Chondrocyte (in vitro differentiated cells): ENCODE data around the gene SRSF5. TPM values are rescaled to one million over a fixed set of nuclear protein-coding genes. Genes with fewer than 3 reads are reported as not detected.
A peak's percentile ranks its signal among the peaks of the same experiment; 100 is the strongest.

Experiments
- DNase-seq: peaks from one replicate; pipeline ENCODE4 v3.0.0; 2021; ENCODE audit warnings: mixed read lengths, low spot score
- H3K27ac Mint-ChIP-seq: one replicate; pipeline ENCODE4 v1.8.0; 2021; ENCODE audit warnings: mild to moderate bottlenecking, moderate library complexity, mixed read lengths; ENCODE audit not compliant: unreplicated experiment
- H3K27me3 Mint-ChIP-seq: 2 replicates; pipeline ENCODE4 v1.8.0; 2021; ENCODE audit warnings: low read depth, mixed read lengths
- H3K36me3 Mint-ChIP-seq: 2 replicates; pipeline ENCODE4 v1.8.0; 2021; ENCODE audit warnings: low read depth, mixed read lengths
- H3K4me1 Mint-ChIP-seq: 2 replicates; pipeline ENCODE4 v1.8.0; 2021; ENCODE audit warnings: low read depth, mild to moderate bottlenecking, mixed read lengths
- H3K4me3 Mint-ChIP-seq: one replicate; pipeline ENCODE4 v1.8.0; 2021; ENCODE audit warnings: mild to moderate bottlenecking, moderate library complexity, mixed read lengths; ENCODE audit not compliant: unreplicated experiment
- H3K9me3 Mint-ChIP-seq: 2 replicates; pipeline ENCODE4 v1.8.0; 2021; ENCODE audit warnings: low read depth, mixed read lengths
- total RNA-seq: library from RNA; stranded (reverse); gene quantifications from 3 replicates; pipeline ENCODE4 v1.2.1, GENCODE V29; 2021
- TF ChIP-seq, protein P1 (sequence below): fragments of 200-600 bp; sonication (generic); IDR thresholded peaks from 2 replicates; pipeline ENCODE4 v1.5.0; 2021; ENCODE audit warnings: antibody characterized with exemption, mild to moderate bottlenecking, moderate library complexity

SRSF5 gene
- total RNA-seq, 1 donor from 2014 or later: 163 TPM

DNA sequence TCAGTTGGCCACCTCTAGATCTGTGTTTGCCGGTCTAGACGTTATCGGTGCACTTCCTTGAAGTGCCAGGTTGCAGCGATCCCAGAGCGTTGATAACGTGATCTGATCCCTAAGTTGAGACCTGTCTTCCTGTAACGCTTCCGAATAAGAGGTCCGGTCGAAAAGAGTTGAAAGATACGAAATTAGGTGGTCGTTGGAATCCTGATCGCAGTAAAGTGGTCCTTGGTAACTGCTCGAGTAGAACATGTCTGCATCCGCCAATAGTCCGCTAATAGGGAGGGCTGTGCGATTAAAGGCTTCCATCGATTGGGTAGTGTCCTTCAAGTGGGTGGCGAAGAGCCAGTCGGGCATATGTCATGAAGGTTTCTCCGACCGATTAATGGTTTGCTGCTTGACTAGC lies 2.7 kb downstream of the SRSF5 start:
- H3K4me1 Mint-ChIP-seq: peaks cover 46% of the 10 kb centered on the region
- DNase-seq: no peak
- TF ChIP-seq, protein P1, sequence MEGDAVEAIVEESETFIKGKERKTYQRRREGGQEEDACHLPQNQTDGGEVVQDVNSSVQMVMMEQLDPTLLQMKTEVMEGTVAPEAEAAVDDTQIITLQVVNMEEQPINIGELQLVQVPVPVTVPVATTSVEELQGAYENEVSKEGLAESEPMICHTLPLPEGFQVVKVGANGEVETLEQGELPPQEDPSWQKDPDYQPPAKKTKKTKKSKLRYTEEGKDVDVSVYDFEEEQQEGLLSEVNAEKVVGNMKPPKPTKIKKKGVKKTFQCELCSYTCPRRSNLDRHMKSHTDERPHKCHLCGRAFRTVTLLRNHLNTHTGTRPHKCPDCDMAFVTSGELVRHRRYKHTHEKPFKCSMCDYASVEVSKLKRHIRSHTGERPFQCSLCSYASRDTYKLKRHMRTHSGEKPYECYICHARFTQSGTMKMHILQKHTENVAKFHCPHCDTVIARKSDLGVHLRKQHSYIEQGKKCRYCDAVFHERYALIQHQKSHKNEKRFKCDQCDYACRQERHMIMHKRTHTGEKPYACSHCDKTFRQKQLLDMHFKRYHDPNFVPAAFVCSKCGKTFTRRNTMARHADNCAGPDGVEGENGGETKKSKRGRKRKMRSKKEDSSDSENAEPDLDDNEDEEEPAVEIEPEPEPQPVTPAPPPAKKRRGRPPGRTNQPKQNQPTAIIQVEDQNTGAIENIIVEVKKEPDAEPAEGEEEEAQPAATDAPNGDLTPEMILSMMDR: no peak
- H3K9me3 Mint-ChIP-seq: no peaks in the 10 kb centered on the region
- peak overlapping the region; percentile 17 for H3K27ac Mint-ChIP-seq
- H3K36me3 Mint-ChIP-seq: peaks cover 54% of the 10 kb centered on the region
- H3K27me3 Mint-ChIP-seq: no peaks in the 10 kb centered on the region
- peak overlapping the region; percentile 12 for H3K4me3 Mint-ChIP-seq

DNA sequence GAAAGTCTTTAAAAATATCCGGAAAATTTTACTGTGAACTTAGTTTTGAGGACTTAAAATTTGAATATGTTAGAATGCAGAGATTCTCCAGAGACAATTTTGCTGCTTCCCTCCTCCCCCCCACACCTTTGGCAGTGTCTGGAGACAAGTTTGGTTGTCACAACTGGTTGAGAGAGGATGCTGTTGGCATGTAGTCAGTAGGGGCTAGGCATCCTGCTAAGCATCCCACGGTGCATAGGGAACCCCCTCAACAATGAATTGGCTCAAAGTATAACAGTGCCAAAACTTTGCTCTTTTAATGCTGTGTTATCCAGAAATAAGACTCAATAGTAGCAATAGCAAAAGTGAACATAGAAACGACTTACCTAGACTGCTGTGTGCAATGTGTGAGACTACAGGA lies 3.6 kb downstream of the SRSF5 start:
- H3K36me3 Mint-ChIP-seq: peaks cover 58% of the 10 kb centered on the region
- DNase-seq: no peak
- no peaks in the 10 kb centered on the region for H3K9me3 Mint-ChIP-seq
- TF ChIP-seq, protein P1: no peak
- no peak overlapping the region for H3K27ac Mint-ChIP-seq
- H3K4me3 Mint-ChIP-seq: no peak overlapping the region
- no peaks in the 10 kb centered on the region for H3K27me3 Mint-ChIP-seq
- peaks cover 46% of the 10 kb centered on the region for H3K4me1 Mint-ChIP-seq

DNA sequence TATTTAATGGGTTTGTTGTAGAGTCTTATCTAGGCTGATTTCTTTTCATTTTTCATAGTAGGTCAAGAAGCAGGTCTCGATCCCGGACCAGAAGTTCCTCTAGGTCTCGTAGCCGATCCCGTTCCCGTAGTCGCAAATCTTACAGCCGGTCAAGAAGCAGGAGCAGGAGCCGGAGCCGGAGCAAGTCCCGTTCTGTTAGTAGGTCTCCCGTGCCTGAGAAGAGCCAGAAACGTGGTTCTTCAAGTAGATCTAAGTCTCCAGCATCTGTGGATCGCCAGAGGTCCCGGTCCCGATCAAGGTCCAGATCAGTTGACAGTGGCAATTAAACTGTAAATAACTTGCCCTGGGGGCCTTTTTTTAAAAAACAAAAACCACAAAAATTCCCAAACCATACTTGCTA lies 4.2 kb downstream of the SRSF5 start:
- H3K9me3 Mint-ChIP-seq: no peaks in the 10 kb centered on the region
- H3K36me3 Mint-ChIP-seq: peaks cover 61% of the 10 kb centered on the region
- no peak overlapping the region for H3K4me3 Mint-ChIP-seq
- no peaks in the 10 kb centered on the region for H3K27me3 Mint-ChIP-seq
- TF ChIP-seq, protein P1: no peak
- DNase-seq: no peak
- H3K4me1 Mint-ChIP-seq: peaks cover 42% of the 10 kb centered on the region
- H3K27ac Mint-ChIP-seq: no peak overlapping the region

DNA sequence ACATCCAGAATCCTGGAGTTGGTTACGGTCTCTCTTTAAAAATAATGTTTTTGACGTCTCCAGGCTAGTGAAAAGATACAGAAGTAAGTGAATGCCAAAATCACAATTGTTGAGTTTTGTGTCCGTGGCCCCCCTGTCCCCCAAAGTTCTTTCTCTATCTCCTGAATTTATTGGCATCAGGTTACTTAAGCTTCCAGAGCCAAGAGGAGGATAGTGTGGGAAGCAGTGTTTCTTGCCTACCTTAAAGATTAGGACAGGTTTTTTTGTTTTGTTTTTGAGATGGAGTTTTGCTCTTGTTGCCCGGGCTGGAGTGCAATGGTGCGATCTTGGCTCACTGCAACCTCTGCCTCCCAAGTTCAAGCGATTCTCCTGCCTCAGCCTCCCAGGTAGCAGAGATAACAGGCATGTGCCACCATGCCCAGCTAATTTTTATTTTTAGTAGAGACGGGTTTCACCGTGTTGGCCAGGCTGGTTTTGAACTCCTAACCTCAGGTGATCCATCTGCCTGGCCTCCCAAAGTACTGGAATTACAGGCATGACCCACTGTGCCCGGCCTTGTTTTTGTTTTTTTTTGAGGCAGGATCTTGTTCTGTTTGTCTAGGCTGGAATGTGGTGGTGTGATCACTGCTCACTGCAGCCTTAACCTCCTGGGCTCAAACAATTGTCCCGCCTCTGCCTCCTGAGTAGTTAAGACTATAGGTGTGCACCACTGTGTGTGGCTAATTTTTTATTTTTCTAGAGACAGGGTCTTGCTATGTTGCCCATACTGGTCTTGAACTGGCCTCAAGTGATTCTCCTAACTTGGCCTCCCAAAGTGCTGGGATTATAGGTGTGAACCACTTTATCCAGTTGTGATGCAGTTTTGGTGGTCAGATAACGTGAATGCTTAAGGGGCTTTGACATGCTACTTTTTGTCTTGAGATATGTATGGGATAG lies 5.4 kb downstream of the SRSF5 start:
- Mint-ChIP-seq H3K4me3 (no peak overlapping the region), H3K9me3 (no peaks in the 10 kb centered on the region), H3K27me3 (no peaks in the 10 kb centered on the region), H3K36me3 (peaks cover 60% of the 10 kb centered on the region), H3K4me1 (peaks cover 34% of the 10 kb centered on the region), H3K27ac (no peak overlapping the region)
- TF ChIP-seq, protein P1: no peak
- no peak for DNase-seq

DNA sequence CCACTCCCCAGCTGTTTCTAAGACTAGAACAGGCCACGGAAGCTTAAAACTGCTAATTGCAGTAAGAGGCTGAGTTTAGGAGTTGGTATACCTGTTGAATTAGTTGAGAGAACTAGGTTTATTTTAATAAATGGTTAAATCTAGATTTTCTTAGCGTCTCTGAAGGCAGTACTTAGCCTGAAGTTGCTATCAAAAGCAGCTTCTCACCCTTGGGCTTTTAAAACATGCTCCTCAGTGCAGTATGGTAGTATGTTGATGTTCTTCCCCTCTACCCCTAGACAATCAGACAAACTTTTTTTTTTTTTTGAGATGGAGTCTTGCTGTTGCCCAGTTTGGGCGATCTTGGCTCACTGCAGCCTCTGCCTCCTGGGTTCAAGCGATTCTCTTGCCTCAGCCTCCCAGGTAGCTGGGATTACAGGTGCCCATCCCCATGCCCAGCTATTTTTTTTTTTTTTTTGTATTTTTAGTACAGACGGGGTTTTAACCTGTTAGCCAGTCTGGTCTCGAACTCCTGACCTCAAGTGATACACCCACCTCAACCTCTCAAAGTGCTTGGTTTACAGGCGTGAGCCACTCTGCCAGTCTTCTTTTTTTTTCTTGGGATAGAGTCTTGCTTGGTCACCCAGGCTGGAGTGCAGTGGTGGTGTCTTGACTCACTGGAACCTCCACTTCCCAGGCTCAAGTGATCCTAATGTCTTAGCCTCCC lies 6.8 kb downstream of the SRSF5 start:
- Mint-ChIP-seq H3K27me3 (no peaks in the 10 kb centered on the region), H3K4me1 (peaks cover 22% of the 10 kb centered on the region), H3K27ac (no peak overlapping the region), H3K4me3 (no peak overlapping the region), H3K9me3 (no peaks in the 10 kb centered on the region), H3K36me3 (peaks cover 53% of the 10 kb centered on the region)
- TF ChIP-seq, protein P1: no peak
- no peak for DNase-seq
